Astrocyte (in vitro differentiated cells and primary cell): Measurements from ENCODE around the gene AMER2. TPM values are rescaled to one million over a fixed set of nuclear protein-coding genes. Genes with fewer than 3 reads are reported as not detected.

Experiments used
- DNase-seq: peaks from one replicate; pipeline ENCODE4 v3.0.0-alpha.2; 2010; ENCODE audit warnings: low read depth
- FAIRE-seq: peaks from 2 replicates; lab custom pipeline; 2011; peaks lifted over from hg19 to GRCh38; lab: Jason Lieb, UNC
- H2AFZ ChIP-seq: 2 replicates; pipeline ENCODE4 v1.6.0; 2012; ENCODE audit warnings: low read depth, low read length, inconsistent platforms
- H3K27ac ChIP-seq: 2 replicates; pipeline ENCODE4 v1.5.1; 2011; ENCODE audit warnings: low read depth, low read length, inconsistent platforms
- H3K27me3 ChIP-seq: 2 replicates; pipeline ENCODE4 v1.6.0; 2011; ENCODE audit warnings: low read length, inconsistent platforms; ENCODE audit not compliant: insufficient read depth
- H3K36me3 ChIP-seq: 2 replicates; pipeline ENCODE4 v1.5.1; 2011; ENCODE audit warnings: low read length, inconsistent platforms; ENCODE audit not compliant: insufficient read depth
- H3K4me1 ChIP-seq: 2 replicates; pipeline ENCODE4 v1.5.1; 2011; ENCODE audit warnings: low read length, inconsistent platforms; ENCODE audit not compliant: insufficient read depth
- H3K4me2 ChIP-seq: 2 replicates; pipeline ENCODE4 v1.6.0; 2012; ENCODE audit warnings: low read length, inconsistent platforms
- H3K4me3 ChIP-seq: 2 replicates; pipeline ENCODE4 v1.5.1; 2011; ENCODE audit warnings: low read depth, mild to moderate bottlenecking, low read length, inconsistent platforms; ENCODE audit not compliant: insufficient read depth
- H3K79me2 ChIP-seq: 2 replicates; pipeline ENCODE4 v1.6.0; 2012; ENCODE audit warnings: mild to moderate bottlenecking, low read length, inconsistent platforms; ENCODE audit not compliant: insufficient read depth
- H3K9ac ChIP-seq: 2 replicates; pipeline ENCODE4 v1.6.0; 2012; ENCODE audit warnings: mild to moderate bottlenecking, low read length, inconsistent platforms
- H3K9me3 ChIP-seq: 2 replicates; pipeline ENCODE4 v1.5.1; 2012; ENCODE audit warnings: low read depth, mild to moderate bottlenecking, low read length, inconsistent platforms; ENCODE audit not compliant: insufficient read depth
- H4K20me1 ChIP-seq: 2 replicates; pipeline ENCODE4 v1.6.0; 2012; ENCODE audit warnings: low read length, inconsistent platforms; ENCODE audit not compliant: insufficient read depth
- H3K27ac Mint-ChIP-seq: one replicate; pipeline ENCODE4 v1.8.0; 2021; ENCODE audit warnings: mild to moderate bottlenecking, mixed read lengths; ENCODE audit not compliant: unreplicated experiment
- H3K27me3 Mint-ChIP-seq: one replicate; pipeline ENCODE4 v1.8.0; 2021; ENCODE audit warnings: low read depth, mixed read lengths; ENCODE audit not compliant: unreplicated experiment
- H3K36me3 Mint-ChIP-seq: one replicate; pipeline ENCODE4 v1.8.0; 2021; ENCODE audit warnings: low read depth, mixed read lengths; ENCODE audit not compliant: unreplicated experiment
- H3K4me1 Mint-ChIP-seq: one replicate; pipeline ENCODE4 v1.8.0; 2021; ENCODE audit warnings: low read depth, mixed read lengths; ENCODE audit not compliant: unreplicated experiment
- H3K4me3 Mint-ChIP-seq: one replicate; pipeline ENCODE4 v1.8.0; 2021; ENCODE audit warnings: mild to moderate bottlenecking, moderate library complexity, mixed read lengths; ENCODE audit not compliant: unreplicated experiment
- H3K9me3 Mint-ChIP-seq: one replicate; pipeline ENCODE4 v1.8.0; 2021; ENCODE audit warnings: mild to moderate bottlenecking, mixed read lengths; ENCODE audit not compliant: unreplicated experiment
- CTCF ChIP-seq: IDR thresholded peaks from 2 replicates; pipeline ENCODE4 v1.5.1; 2011; ENCODE audit warnings: low read depth, mild to moderate bottlenecking, inconsistent platforms, low read length, moderate library complexity; ENCODE audit not compliant: insufficient read depth
- EZH2 ChIP-seq: IDR thresholded peaks from 2 replicates; pipeline ENCODE4 v1.6.1; 2012; ENCODE audit warnings: mild to moderate bottlenecking, low read length, inconsistent platforms; ENCODE audit not compliant: insufficient read depth
- total RNA-seq: library from RNA; stranded (reverse); gene quantifications from 2 replicates; pipeline ENCODE4 v1.2.1, GENCODE V29; 2021

The AMER2 gene
- total RNA-seq, 1 donor from 2014 or later: 0.02 TPM

- TF ChIP-seq CTCF (no peak), EZH2 (no peak)
- H3K9me3 Mint-ChIP-seq: no peaks in the 10 kb centered on the region
- Histone ChIP-seq H3K4me3 (no peak overlapping the region), H2AFZ (no peak overlapping the region), H3K36me3 (no peaks in the 10 kb centered on the region), H3K27me3 (peaks cover 2% of the 10 kb centered on the region), H3K27ac (no peak overlapping the region), H3K9ac (no peak overlapping the region), H3K9me3 (no peaks in the 10 kb centered on the region), H3K4me2 (no peak overlapping the region), H4K20me1 (no peaks in the 10 kb centered on the region), H3K79me2 (no peaks in the 10 kb centered on the region), H3K4me1 (peaks cover 5% of the 10 kb centered on the region)
- H3K36me3 Mint-ChIP-seq: no peaks in the 10 kb centered on the region
- H3K27me3 Mint-ChIP-seq: no peaks in the 10 kb centered on the region
- no peak overlapping the region for H3K27ac Mint-ChIP-seq
- H3K4me1 Mint-ChIP-seq: peaks cover 4% of the 10 kb centered on the region
- no peak for FAIRE-seq
- no peak overlapping the region for H3K4me3 Mint-ChIP-seq
- DNase-seq: peak; percentile 51
These were observed 45.2 kb upstream of the AMER2 start for GRCh38 chr13:25217023-25217885.

GRCh38 chr13:25215253-25215575, 43.1 kb upstream of the AMER2 start:
- Histone ChIP-seq H3K27ac (no peak overlapping the region), H3K79me2 (no peaks in the 10 kb centered on the region), H3K9me3 (no peaks in the 10 kb centered on the region), H3K4me1 (peaks cover 5% of the 10 kb centered on the region), H3K36me3 (no peaks in the 10 kb centered on the region), H3K27me3 (peaks cover 2% of the 10 kb centered on the region), H4K20me1 (no peaks in the 10 kb centered on the region), H3K9ac (no peak overlapping the region), H3K4me3 (no peak overlapping the region), H3K4me2 (peak overlapping the region; percentile 19), H2AFZ (no peak overlapping the region)
- TF ChIP-seq EZH2 (no peak), CTCF (no peak)
- no peaks in the 10 kb centered on the region for H3K9me3 Mint-ChIP-seq
- no peaks in the 10 kb centered on the region for H3K36me3 Mint-ChIP-seq
- H3K27me3 Mint-ChIP-seq: no peaks in the 10 kb centered on the region
- H3K4me3 Mint-ChIP-seq: no peak overlapping the region
- DNase-seq (no peak), FAIRE-seq (no peak)
- H3K4me1 Mint-ChIP-seq: peaks cover 4% of the 10 kb centered on the region
- no peak overlapping the region for H3K27ac Mint-ChIP-seq
